ENCODE measurements around the gene RNF181.

Gene RNF181

GRCh38 chr2:85582492-85582891 is 13.1 kb upstream of the RNF181 start:
- Histone ChIP-seq H3K27ac (ENCODE audit: insufficient read depth in 1 of 2, low read depth in 1 of 2, low read length in 2 of 2, poor library complexity in 1 of 2, severe bottlenecking in 2 of 2) (no peak overlapping the region), H3K4me3 (ENCODE audit: control insufficient read depth in 1 of 7, extremely low read depth in 1 of 7, insufficient read depth in 4 of 7, low read depth in 2 of 7, low read length in 6 of 7) (no peak overlapping the region), H3K36me3 (ENCODE audit: control insufficient read depth in 4 of 4, insufficient read depth in 4 of 4, low read length in 3 of 4) (peaks cover 5 to 49% (median 20%) of the 10 kb centered on the region in 4 experiments), H3K4me1 (ENCODE audit: control extremely low read depth in 1 of 4, control insufficient read depth in 4 of 4, insufficient read depth in 4 of 4, low read length in 3 of 4) (peaks cover 24 to 77% (median 71%) of the 10 kb centered on the region in 4 experiments), H3K27me3 (replicated peaks in 2 of 5; ENCODE audit: control insufficient read depth in 4 of 5, insufficient read depth in 5 of 5, low read length in 4 of 5) (no peaks in the 10 kb centered on the region), H3K9me3 (ENCODE audit: control extremely low read depth in 1 of 5, control insufficient read depth in 4 of 5, insufficient read depth in 2 of 5, low read depth in 1 of 5, low read length in 4 of 5) (no peaks in the 10 kb centered on the region)
- no CpG with 5 or more reads among the region's 1 CpG for WGBS (ENCODE audit: insufficient coverage)
- ChIA-PET CTCF (no interaction called here), POLR2A (no interaction called here)
- DNase-seq, result no peak

- peak overlapping the region in 4 of 7 experiments; percentile 52 to 81 (median 76) for H3K4me3 ChIP-seq (ENCODE audit: control insufficient read depth in 1 of 7, extremely low read depth in 1 of 7, insufficient read depth in 4 of 7, low read depth in 2 of 7, low read length in 6 of 7)
- peaks cover 22 to 77% (median 71%) of the 10 kb centered on the region in 4 experiments for H3K4me1 ChIP-seq (ENCODE audit: control extremely low read depth in 1 of 4, control insufficient read depth in 4 of 4, insufficient read depth in 4 of 4, low read length in 3 of 4)
- H3K36me3 ChIP-seq (ENCODE audit: control insufficient read depth in 4 of 4, insufficient read depth in 4 of 4, low read length in 3 of 4), result peaks cover 5 to 49% (median 20%) of the 10 kb centered on the region in 4 experiments
- peak overlapping the region; percentile 10 to 79 for H3K27ac ChIP-seq (ENCODE audit: insufficient read depth in 1 of 2, low read depth in 1 of 2, low read length in 2 of 2, poor library complexity in 1 of 2, severe bottlenecking in 2 of 2)
- 31% methylated on average over 13 of the region's 16 CpGs for WGBS (ENCODE audit: insufficient coverage)
- peak in 1 of 3 donors; percentile 30 for DNase-seq
- ChIA-PET CTCF (interaction anchor here (0.7 to 0.8 kb wide), 2 partner anchors 14 to 17 kb away, joined by 3 read pairs; no protein-coding TSS in a partner anchor), POLR2A (interaction anchor here (1.0 kb wide), 1 partner anchor 33 kb away, joined by 4 read pairs; no protein-coding TSS in a partner anchor)
- H3K27me3 ChIP-seq (replicated peaks in 2 of 5; ENCODE audit: control insufficient read depth in 4 of 5, insufficient read depth in 5 of 5, low read length in 4 of 5), result no peaks in the 10 kb centered on the region
- H3K9me3 ChIP-seq (ENCODE audit: control extremely low read depth in 1 of 5, control insufficient read depth in 4 of 5, insufficient read depth in 2 of 5, low read depth in 1 of 5, low read length in 4 of 5), result no peaks in the 10 kb centered on the region
These were observed 11.7 kb upstream of the RNF181 start for GRCh38 chr2:85583667-85584353.

- Histone ChIP-seq H3K36me3 (ENCODE audit: control insufficient read depth in 4 of 4, insufficient read depth in 4 of 4, low read length in 3 of 4) (peaks cover 5 to 45% (median 20%) of the 10 kb centered on the region in 4 experiments), H3K4me1 (ENCODE audit: control extremely low read depth in 1 of 4, control insufficient read depth in 4 of 4, insufficient read depth in 4 of 4, low read length in 3 of 4) (peaks cover 16 to 77% (median 71%) of the 10 kb centered on the region in 4 experiments), H3K9me3 (ENCODE audit: control extremely low read depth in 1 of 5, control insufficient read depth in 4 of 5, insufficient read depth in 2 of 5, low read depth in 1 of 5, low read length in 4 of 5) (no peaks in the 10 kb centered on the region), H3K27ac (ENCODE audit: insufficient read depth in 1 of 2, low read depth in 1 of 2, low read length in 2 of 2, poor library complexity in 1 of 2, severe bottlenecking in 2 of 2) (peak within 1 kb of the TSS; percentile 66 to 79), H3K4me3 (ENCODE audit: control insufficient read depth in 1 of 7, extremely low read depth in 1 of 7, insufficient read depth in 4 of 7, low read depth in 2 of 7, low read length in 6 of 7) (peak within 1 kb of the TSS; percentile 0 to 81 (median 60)), H3K27me3 (replicated peaks in 2 of 5; ENCODE audit: control insufficient read depth in 4 of 5, insufficient read depth in 5 of 5, low read length in 4 of 5) (no peaks in the 10 kb centered on the region)
- peak in 2 of 3 donors; percentile 61 to 70 for DNase-seq
- ChIA-PET CTCF (interaction anchor here (0.6 kb wide), 1 partner anchor 35 kb away, joined by 3 read pairs; no protein-coding TSS in a partner anchor), POLR2A (interaction anchor here (1.0 kb wide), 1 partner anchor 33 kb away, joined by 4 read pairs; no protein-coding TSS in a partner anchor)
- 6% methylated on average over 48 of the region's 52 CpGs for WGBS (ENCODE audit: insufficient coverage)
These were observed 11.1 kb upstream of the RNF181 start, which contains the start of gene VAMP5 for GRCh38 chr2:85584354-85584856. TSS of gene VAMP5 (plus strand) at chr2:85584431. CDS start at chr2:85584491, 60 bp downstream.

- peaks cover 13 to 76% (median 69%) of the 10 kb centered on the region in 4 experiments for H3K4me1 ChIP-seq (ENCODE audit: control extremely low read depth in 1 of 4, control insufficient read depth in 4 of 4, insufficient read depth in 4 of 4, low read length in 3 of 4)
- H3K4me3 ChIP-seq (ENCODE audit: control insufficient read depth in 1 of 7, extremely low read depth in 1 of 7, insufficient read depth in 4 of 7, low read depth in 2 of 7, low read length in 6 of 7), result peak overlapping the region; percentile 0 to 81 (median 60)
- ChIA-PET CTCF (interaction anchor here (0.6 kb wide), 2 partner anchors 35 to 300 kb away, joined by 3 read pairs; no protein-coding TSS in a partner anchor), POLR2A (interaction anchor here (0.7 to 1.0 kb wide), 2 partner anchors 10 to 12 kb away, joined by 3 to 6 read pairs; partner anchors contain the start of gene RNF181)
- 13% methylated on average over 3 of the region's 9 CpGs for WGBS (ENCODE audit: insufficient coverage)
- no peaks in the 10 kb centered on the region for H3K9me3 ChIP-seq (ENCODE audit: control extremely low read depth in 1 of 5, control insufficient read depth in 4 of 5, insufficient read depth in 2 of 5, low read depth in 1 of 5, low read length in 4 of 5)
- H3K27ac ChIP-seq (ENCODE audit: insufficient read depth in 1 of 2, low read depth in 1 of 2, low read length in 2 of 2, poor library complexity in 1 of 2, severe bottlenecking in 2 of 2), result peak overlapping the region; percentile 66 to 79
- no peaks in the 10 kb centered on the region for H3K27me3 ChIP-seq (replicated peaks in 2 of 5; ENCODE audit: control insufficient read depth in 4 of 5, insufficient read depth in 5 of 5, low read length in 4 of 5)
- peak in 2 of 3 donors; percentile 47 to 59 for DNase-seq
- peaks cover 5 to 42% (median 19%) of the 10 kb centered on the region in 4 experiments for H3K36me3 ChIP-seq (ENCODE audit: control insufficient read depth in 4 of 4, insufficient read depth in 4 of 4, low read length in 3 of 4)
These were observed 10.4 kb upstream of the RNF181 start for GRCh38 chr2:85584857-85585780.

- peak overlapping the region in 1 of 2 experiments; percentile 79 for H3K27ac ChIP-seq (ENCODE audit: insufficient read depth in 1 of 2, low read depth in 1 of 2, low read length in 2 of 2, poor library complexity in 1 of 2, severe bottlenecking in 2 of 2)
- no peaks in the 10 kb centered on the region for H3K9me3 ChIP-seq (ENCODE audit: control extremely low read depth in 1 of 5, control insufficient read depth in 4 of 5, insufficient read depth in 2 of 5, low read depth in 1 of 5, low read length in 4 of 5)
- H3K36me3 ChIP-seq (ENCODE audit: control insufficient read depth in 4 of 4, insufficient read depth in 4 of 4, low read length in 3 of 4), result peaks cover 5 to 38% (median 17%) of the 10 kb centered on the region in 4 experiments
- ChIA-PET CTCF (interaction anchor here (0.6 kb wide), 1 partner anchor 300 kb away, joined by 3 read pairs; no protein-coding TSS in a partner anchor), POLR2A (interaction anchor here (0.7 to 1.0 kb wide), 2 partner anchors 10 to 11 kb away, joined by 3 to 6 read pairs; partner anchors contain the start of gene RNF181)
- WGBS (ENCODE audit: insufficient coverage), result no CpG with 5 or more reads among the region's 1 CpG
- peak overlapping the region in 2 of 7 experiments; percentile 78 to 81 for H3K4me3 ChIP-seq (ENCODE audit: control insufficient read depth in 1 of 7, extremely low read depth in 1 of 7, insufficient read depth in 4 of 7, low read depth in 2 of 7, low read length in 6 of 7)
- DNase-seq, result peak in 1 of 3 donors; percentile 45
- no peaks in the 10 kb centered on the region for H3K27me3 ChIP-seq (replicated peaks in 2 of 5; ENCODE audit: control insufficient read depth in 4 of 5, insufficient read depth in 5 of 5, low read length in 4 of 5)
- H3K4me1 ChIP-seq (ENCODE audit: control extremely low read depth in 1 of 4, control insufficient read depth in 4 of 4, insufficient read depth in 4 of 4, low read length in 3 of 4), result peaks cover 20 to 77% (median 71%) of the 10 kb centered on the region in 4 experiments
These were observed 9.8 kb upstream of the RNF181 start for GRCh38 chr2:85585781-85586105.

- 5% methylated on average over 4 of the region's 4 CpGs for WGBS (ENCODE audit: insufficient coverage)
- peaks cover 0 to 18% (median 8%) of the 10 kb centered on the region in 4 experiments for H3K36me3 ChIP-seq (ENCODE audit: control insufficient read depth in 4 of 4, insufficient read depth in 4 of 4, low read length in 3 of 4)
- no peaks in the 10 kb centered on the region for H3K9me3 ChIP-seq (ENCODE audit: control extremely low read depth in 1 of 5, control insufficient read depth in 4 of 5, insufficient read depth in 2 of 5, low read depth in 1 of 5, low read length in 4 of 5)
- H3K27me3 ChIP-seq (replicated peaks in 2 of 5; ENCODE audit: control insufficient read depth in 4 of 5, insufficient read depth in 5 of 5, low read length in 4 of 5), result no peaks in the 10 kb centered on the region
- ChIA-PET CTCF (interaction anchor here (0.5 to 3.0 kb wide), 8 partner anchors 9 to 149 kb away, joined by 3 to 18 read pairs (median 4); partner anchors contain the start of genes MAT2A and TMEM150A), POLR2A (interaction anchor here (0.9 to 2.3 kb wide), 3 partner anchors 10 to 260 kb away, joined by 4 to 9 read pairs (median 7); partner anchors contain the start of genes GGCX and TGOLN2)
- DNase-seq, result peak in 2 of 3 donors; percentile 73 to 75
- H3K4me1 ChIP-seq (ENCODE audit: control extremely low read depth in 1 of 4, control insufficient read depth in 4 of 4, insufficient read depth in 4 of 4, low read length in 3 of 4), result peaks cover 23 to 77% (median 73%) of the 10 kb centered on the region in 4 experiments
- H3K4me3 ChIP-seq (ENCODE audit: control insufficient read depth in 1 of 7, extremely low read depth in 1 of 7, insufficient read depth in 4 of 7, low read depth in 2 of 7, low read length in 6 of 7), result peak overlapping the region in 4 of 7 experiments; percentile 17 to 43 (median 35)
- peak overlapping the region; percentile 51 to 69 for H3K27ac ChIP-seq (ENCODE audit: insufficient read depth in 1 of 2, low read depth in 1 of 2, low read length in 2 of 2, poor library complexity in 1 of 2, severe bottlenecking in 2 of 2)
These were observed 7.3 kb upstream of the RNF181 start for GRCh38 chr2:85588236-85588635.
